Measurements from ENCODE around the gene KCNMA1.

Gene KCNMA1

GRCh38 chr10:77598606-77599005 is 39.0 kb downstream of the KCNMA1 start:
- Histone ChIP-seq H3K27ac (no peak overlapping the region), H3K9ac (no peak overlapping the region), H3K27me3 (ENCODE audit: control insufficient read depth, insufficient read depth, low read length) (no peaks in the 10 kb centered on the region)

DNA sequence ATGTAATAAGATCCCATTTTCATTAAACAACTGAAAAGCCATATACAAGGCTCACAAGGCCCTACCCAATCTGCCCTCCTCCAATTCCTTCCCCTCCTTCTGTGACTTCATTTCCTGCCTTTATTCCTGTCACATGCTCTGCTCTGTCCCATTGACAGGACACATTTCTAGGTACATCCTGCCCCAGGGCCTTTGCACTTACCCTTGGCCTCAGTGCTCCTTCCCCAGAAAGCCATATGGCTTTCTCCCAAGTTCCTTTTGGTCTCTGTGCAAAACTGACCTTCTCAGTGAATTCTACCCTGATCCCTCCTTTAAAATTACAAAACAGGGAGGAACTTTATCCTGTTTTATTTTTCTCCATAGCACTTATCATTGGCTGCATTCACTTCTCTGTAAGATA is 40.0 kb downstream of the KCNMA1 start:
- H3K79me2 ChIP-seq = no peaks in the 10 kb centered on the region
- H3K36me3 ChIP-seq (ENCODE audit: control insufficient read depth, insufficient read depth, low read length) = no peaks in the 10 kb centered on the region
- H3K9ac ChIP-seq = no peak overlapping the region
- no peak overlapping the region for H3K4me2 ChIP-seq (ENCODE audit: low read length)
- H3K27ac ChIP-seq = no peak overlapping the region
- no peak overlapping the region for H3K4me3 ChIP-seq (ENCODE audit: low read depth, low read length)
- no peak for TF ChIP-seq CTCF (IDR thresholded peaks at IDR 0.05)
- H2AFZ ChIP-seq = no peak overlapping the region
- no peaks in the 10 kb centered on the region for H3K27me3 ChIP-seq (ENCODE audit: control insufficient read depth, insufficient read depth, low read length)
- no peaks in the 10 kb centered on the region for H3K9me3 ChIP-seq (ENCODE audit: control insufficient read depth, low read length)
- H3K4me1 ChIP-seq = no peaks in the 10 kb centered on the region

More at GRCh38 chr10:77598606-77599005, 39.0 kb downstream of the KCNMA1 start:
- no peak overlapping the region for H3K4me3 ChIP-seq (ENCODE audit: low read depth, low read length)
- H3K36me3 ChIP-seq (ENCODE audit: control insufficient read depth, insufficient read depth, low read length) = no peaks in the 10 kb centered on the region
- H3K9me3 ChIP-seq (ENCODE audit: control insufficient read depth, low read length) = no peaks in the 10 kb centered on the region
- H3K79me2 ChIP-seq = no peaks in the 10 kb centered on the region
- no peaks in the 10 kb centered on the region for H3K4me1 ChIP-seq
- H3K4me2 ChIP-seq (ENCODE audit: low read length) = no peak overlapping the region
- TF ChIP-seq CTCF (IDR thresholded peaks at IDR 0.05) = no peak
- H2AFZ ChIP-seq = no peak overlapping the region

DNA sequence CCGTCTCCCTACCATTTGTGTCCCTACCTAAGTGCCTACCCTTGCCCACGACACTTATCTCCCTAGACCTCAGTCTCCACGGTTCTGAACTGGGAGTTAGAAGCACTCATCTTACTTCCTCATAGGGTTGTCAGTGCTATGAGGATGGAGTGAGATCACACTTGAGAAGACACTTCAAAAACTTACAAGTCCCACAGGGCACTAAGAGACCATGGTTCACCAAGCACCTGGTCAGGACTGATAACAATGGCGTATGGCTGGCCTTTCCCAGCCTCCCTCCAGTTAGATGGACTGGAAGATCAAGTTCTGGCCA is 43.2 kb downstream of the KCNMA1 start:
- no peak for TF ChIP-seq CTCF (IDR thresholded peaks at IDR 0.05)
- Histone ChIP-seq H3K9ac (no peak overlapping the region), H3K4me1 (no peaks in the 10 kb centered on the region), H3K4me2 (ENCODE audit: low read length) (no peak overlapping the region), H3K79me2 (no peaks in the 10 kb centered on the region), H3K27ac (no peak overlapping the region), H3K36me3 (ENCODE audit: control insufficient read depth, insufficient read depth, low read length) (no peaks in the 10 kb centered on the region), H3K9me3 (ENCODE audit: control insufficient read depth, low read length) (no peaks in the 10 kb centered on the region), H3K4me3 (ENCODE audit: low read depth, low read length) (no peak overlapping the region), H2AFZ (no peak overlapping the region), H3K27me3 (ENCODE audit: control insufficient read depth, insufficient read depth, low read length) (no peaks in the 10 kb centered on the region)

GRCh38 chr10:77593771-77594470 is 43.7 kb downstream of the KCNMA1 start:
- H3K79me2 ChIP-seq = no peaks in the 10 kb centered on the region
- no peaks in the 10 kb centered on the region for H3K4me1 ChIP-seq
- H3K36me3 ChIP-seq (ENCODE audit: control insufficient read depth, insufficient read depth, low read length) = no peaks in the 10 kb centered on the region
- H3K27me3 ChIP-seq (ENCODE audit: control insufficient read depth, insufficient read depth, low read length) = no peaks in the 10 kb centered on the region
- no peak overlapping the region for H3K4me3 ChIP-seq (ENCODE audit: low read depth, low read length)
- no peak overlapping the region for H2AFZ ChIP-seq
- H3K27ac ChIP-seq = no peak overlapping the region
- no peak overlapping the region for H3K4me2 ChIP-seq (ENCODE audit: low read length)
- no peaks in the 10 kb centered on the region for H3K9me3 ChIP-seq (ENCODE audit: control insufficient read depth, low read length)
- TF ChIP-seq CTCF (IDR thresholded peaks at IDR 0.05) = no peak
- H3K9ac ChIP-seq = no peak overlapping the region

GRCh38 chr10:77592946-77593636 is 44.5 kb downstream of the KCNMA1 start:
- no peak overlapping the region for H3K27ac ChIP-seq
- H3K4me2 ChIP-seq (ENCODE audit: low read length) = no peak overlapping the region
- H2AFZ ChIP-seq = no peak overlapping the region
- no peaks in the 10 kb centered on the region for H3K79me2 ChIP-seq
- no peak overlapping the region for H3K9ac ChIP-seq
- H3K4me3 ChIP-seq (ENCODE audit: low read depth, low read length) = no peak overlapping the region
- no peaks in the 10 kb centered on the region for H3K36me3 ChIP-seq (ENCODE audit: control insufficient read depth, insufficient read depth, low read length)
- H3K27me3 ChIP-seq (ENCODE audit: control insufficient read depth, insufficient read depth, low read length) = no peaks in the 10 kb centered on the region
- H3K4me1 ChIP-seq = no peaks in the 10 kb centered on the region
- no peaks in the 10 kb centered on the region for H3K9me3 ChIP-seq (ENCODE audit: control insufficient read depth, low read length)
- TF ChIP-seq CTCF (IDR thresholded peaks at IDR 0.05) = no peak

Measured in parathyroid adenoma (tissue), 2 donors.